NOMO-1 treated with dmso at 0.1 percent for 144 hours (cell line): ENCODE results near the gene TYMS.

Experiments used
- DNase-seq: peaks from one replicate; lab custom pipeline; 2025; ENCODE audit not compliant: unreplicated experiment; lab: John Stamatoyannopoulos, UW

Gene TYMS

DNA sequence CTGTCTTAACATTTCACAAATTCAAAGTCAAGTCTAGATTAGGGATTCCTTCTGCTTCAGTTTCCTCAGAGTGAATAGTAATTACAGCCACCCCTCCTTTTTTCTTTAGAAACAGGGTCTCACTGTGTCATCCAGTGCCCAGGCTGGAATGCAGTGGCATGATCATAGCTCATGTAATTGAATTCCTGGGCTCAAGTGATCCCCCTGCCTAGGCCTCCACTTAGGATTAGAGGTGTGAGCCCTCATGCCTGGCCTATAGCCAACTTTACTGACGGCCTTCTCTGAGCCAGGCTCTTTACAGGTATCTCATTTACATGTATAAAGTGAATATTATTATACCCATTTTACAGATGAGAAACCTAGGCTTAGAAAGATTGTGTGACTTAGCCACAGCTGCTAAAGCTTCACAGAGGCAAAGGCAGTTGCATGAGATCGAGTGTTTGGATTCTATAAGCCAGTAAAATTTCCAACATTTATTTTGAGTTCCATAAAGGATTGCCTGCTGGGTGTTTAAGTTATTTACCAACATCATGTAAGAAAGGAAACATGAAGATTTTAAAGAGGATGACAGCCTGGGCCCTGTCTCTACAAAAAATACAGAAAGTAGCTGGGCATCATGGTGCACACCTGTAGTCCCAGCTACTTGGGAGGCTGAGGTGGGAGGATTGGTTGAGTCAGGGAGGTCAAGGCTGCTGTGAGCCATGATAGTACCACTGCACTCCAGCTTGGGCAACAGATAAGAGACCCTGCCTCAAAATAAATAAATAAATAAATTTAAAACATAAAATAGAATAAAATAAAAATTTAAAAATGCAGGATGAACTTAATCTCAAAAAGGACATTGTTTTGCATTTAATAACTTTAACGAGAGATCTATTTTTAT lies 53.2 kb downstream of the TYMS start:
- no peak for DNase-seq

DNA sequence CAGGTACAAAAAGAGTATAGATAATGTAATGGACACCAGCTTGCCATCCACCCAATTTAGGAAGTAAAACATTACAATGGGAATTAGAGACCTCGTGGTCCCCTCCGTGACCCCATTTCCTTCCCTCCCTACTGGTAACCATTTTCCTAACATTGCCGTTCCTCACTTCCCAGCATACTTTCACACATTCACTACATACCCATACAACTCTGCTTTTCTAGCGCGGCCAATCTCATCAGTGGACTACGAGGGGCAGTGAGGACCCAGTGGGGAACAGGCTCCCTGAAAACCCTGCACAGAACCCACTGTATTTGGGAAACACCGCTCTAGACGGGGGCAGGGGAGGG lies 53.8 kb downstream of the TYMS start:
- no peak for DNase-seq

DNA sequence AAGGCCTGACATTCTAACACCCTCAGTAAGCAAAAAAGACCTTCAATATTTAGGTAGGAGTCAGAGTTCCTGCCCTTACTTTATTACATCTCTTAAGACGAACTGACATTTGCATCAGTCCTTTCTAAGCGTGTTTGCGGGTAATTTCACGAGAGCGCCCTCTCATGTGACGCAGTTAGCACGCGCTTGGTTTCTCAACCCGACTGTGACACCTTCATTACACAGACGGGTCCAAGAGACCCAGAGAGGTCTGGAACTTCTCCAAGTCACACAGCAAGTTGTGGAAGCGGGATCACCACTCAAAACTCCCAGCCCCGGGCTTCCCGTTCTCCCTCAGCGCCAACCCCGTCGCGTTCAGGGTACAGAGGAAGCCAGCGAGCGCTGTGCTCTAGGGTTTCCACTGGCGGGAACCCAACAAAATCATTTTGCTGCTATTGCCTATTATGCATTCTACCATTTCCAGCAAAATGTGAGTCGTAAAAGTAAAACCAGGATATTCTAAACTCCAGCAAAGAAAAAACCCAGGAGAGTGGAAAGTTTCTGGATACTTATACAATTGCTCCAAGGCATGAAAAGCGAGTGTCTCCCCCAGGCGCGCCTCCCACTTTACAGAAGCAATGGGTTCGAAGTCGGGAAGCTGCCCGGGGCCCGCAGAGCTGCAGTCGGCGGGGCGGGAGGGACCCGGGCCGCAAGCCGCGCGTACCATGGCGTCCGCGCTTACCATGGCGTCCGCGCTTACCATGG lies 54.4 kb downstream of the TYMS start:
- DNase-seq: peak; percentile 28

DNA sequence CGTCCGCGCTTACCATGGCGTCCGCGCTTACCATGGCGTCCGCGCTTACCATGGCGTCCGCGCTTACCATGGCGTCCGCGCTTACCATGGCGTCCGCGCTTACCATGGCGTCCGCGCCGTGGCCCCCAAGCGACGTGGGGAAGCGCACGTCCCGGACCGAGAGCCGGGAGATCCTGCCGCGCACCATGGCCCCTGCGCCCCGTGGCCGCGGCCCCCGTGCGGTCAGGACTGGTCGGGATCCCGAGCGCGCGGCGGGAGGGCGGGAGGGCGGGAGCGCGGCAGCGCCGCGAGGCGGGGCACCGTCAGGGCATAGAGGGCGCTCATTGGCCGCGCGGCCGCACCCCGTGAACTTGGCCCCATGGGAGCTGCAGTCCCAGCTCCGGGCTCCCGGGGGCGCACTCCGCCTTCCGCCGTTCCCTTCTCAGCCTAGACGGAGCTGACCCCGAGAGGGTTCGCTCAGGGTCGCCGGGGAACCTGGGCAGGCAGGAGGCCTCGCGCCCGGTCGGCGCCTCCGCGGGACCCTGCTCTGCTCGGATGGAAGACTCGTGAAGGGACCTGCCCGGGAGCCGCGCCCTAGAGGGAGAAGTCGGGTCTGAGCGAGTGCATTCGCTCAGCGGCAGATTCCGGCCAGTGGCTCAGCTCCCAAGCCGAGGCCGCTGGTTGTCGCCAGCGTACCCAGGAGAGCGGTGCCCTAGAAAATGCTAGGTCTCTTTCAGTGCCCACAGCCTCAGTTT lies 55.1 kb downstream of the TYMS start, which contains the start of gene ENOSF1:
Gene ENOSF1 (minus strand): TSS at position 230 of the 734 bp plus-strand sequence. CDS start 43 bp downstream, at position 187.
- DNase-seq: peak; percentile 33

DNA sequence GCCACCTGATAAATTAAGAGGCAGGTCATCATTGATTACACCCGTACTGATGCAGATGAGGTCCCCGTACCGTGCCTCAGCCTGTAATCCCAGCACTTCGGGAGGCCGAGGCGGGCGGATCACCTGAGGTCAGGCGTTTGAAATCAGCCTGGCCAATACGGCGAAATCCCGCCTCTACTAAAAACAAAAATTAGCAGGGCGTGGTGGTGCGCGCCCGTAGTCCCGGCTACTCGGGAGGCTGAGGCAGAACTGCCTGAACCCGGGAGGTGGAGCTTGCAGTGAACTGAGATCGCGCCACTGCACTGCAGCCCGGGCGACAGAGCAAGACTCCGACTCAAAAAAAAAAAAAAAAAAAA lies 55.7 kb downstream of the TYMS start:
- no peak for DNase-seq

DNA sequence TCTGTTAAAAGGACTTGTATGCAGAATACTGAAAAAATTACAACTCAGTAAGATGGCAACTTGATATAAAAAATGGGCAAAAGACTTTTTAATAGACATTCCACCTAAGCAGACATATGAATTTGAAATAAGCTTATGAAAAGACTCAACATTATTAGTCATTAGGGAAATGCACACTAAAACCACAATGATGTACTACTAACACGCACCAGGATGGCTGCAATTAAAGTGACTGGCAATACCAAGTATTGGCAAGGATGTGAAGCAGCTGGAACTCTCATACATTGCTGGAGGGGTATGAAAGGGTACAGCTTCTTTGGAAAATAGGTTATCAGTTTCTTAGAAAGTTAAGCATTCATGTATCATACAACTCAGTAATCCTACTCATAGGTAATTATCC lies 58.2 kb downstream of the TYMS start:
- no peak for DNase-seq

DNA sequence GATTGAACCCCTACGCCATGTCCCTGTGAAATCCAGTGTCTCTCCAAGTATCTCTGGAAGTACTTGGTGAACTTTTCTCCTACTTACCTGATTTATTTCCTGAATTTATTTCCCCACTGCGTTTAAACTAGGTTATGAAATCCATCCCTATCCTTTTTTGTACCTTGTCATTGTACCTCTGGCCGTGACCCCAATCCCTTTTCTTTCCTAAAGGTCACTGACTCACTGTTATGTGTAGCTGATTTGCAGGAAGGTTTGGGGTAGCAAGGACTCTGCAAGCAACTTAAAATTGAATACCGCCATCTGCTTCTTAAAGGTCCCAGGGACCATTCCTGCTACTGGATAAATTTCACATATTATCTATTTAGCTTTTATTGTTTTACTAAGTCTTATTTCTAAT lies 59.5 kb downstream of the TYMS start:
- DNase-seq: no peak
